IPS-18c (cell line): ENCODE results near the gene GABRB3.

ENCODE experiments used
- H3K4me3 ChIP-seq: 2 replicates; pipeline ENCODE4 v1.7.0; 2013; ENCODE audit warnings: low read depth, mild to moderate bottlenecking, low read length, moderate library complexity; ENCODE audit not compliant: insufficient read depth
- H3K9me3 ChIP-seq: one replicate; pipeline ENCODE4 v1.6.1; 2013; ENCODE audit warnings: mild to moderate bottlenecking, low read length, moderate library complexity; ENCODE audit not compliant: control insufficient read depth, insufficient read depth

GABRB3 gene

GRCh38 chr15:26702381-26702780 is 70.5 kb downstream of the GABRB3 start:
- no peak overlapping the region for H3K4me3 ChIP-seq
- no peaks in the 10 kb centered on the region for H3K9me3 ChIP-seq

GRCh38 chr15:26698555-26698954 is 74.3 kb downstream of the GABRB3 start:
- Histone ChIP-seq H3K4me3 (no peak overlapping the region), H3K9me3 (no peaks in the 10 kb centered on the region)

GRCh38 chr15:26697913-26698312 is 75.0 kb downstream of the GABRB3 start:
- no peaks in the 10 kb centered on the region for H3K9me3 ChIP-seq
- no peak overlapping the region for H3K4me3 ChIP-seq

GRCh38 chr15:26691249-26691648 is 81.6 kb downstream of the GABRB3 start:
- Histone ChIP-seq H3K4me3 (no peak overlapping the region; the same call in 1 of the 2 replicates), H3K9me3 (no peaks in the 10 kb centered on the region)

GRCh38 chr15:26690778-26691177 is 82.1 kb downstream of the GABRB3 start:
- Histone ChIP-seq H3K4me3 (no peak overlapping the region; the same call in 1 of the 2 replicates), H3K9me3 (no peaks in the 10 kb centered on the region)

- Histone ChIP-seq H3K4me3 (no peak overlapping the region), H3K9me3 (no peaks in the 10 kb centered on the region)
Measured at GRCh38 chr15:26689462-26689861, 83.4 kb downstream of the GABRB3 start.

- Histone ChIP-seq H3K9me3 (no peaks in the 10 kb centered on the region), H3K4me3 (no peak overlapping the region)
Measured at GRCh38 chr15:26686547-26687187, 86.2 kb downstream of the GABRB3 start.

GRCh38 chr15:26682598-26683164 is 90.2 kb downstream of the GABRB3 start:
- no peak overlapping the region for H3K4me3 ChIP-seq
- H3K9me3 ChIP-seq: peaks cover 2% of the 10 kb centered on the region

GRCh38 chr15:26679927-26680326 is 92.9 kb downstream of the GABRB3 start:
- H3K4me3 ChIP-seq: no peak overlapping the region
- H3K9me3 ChIP-seq: peaks cover 2% of the 10 kb centered on the region

- Histone ChIP-seq H3K9me3 (peaks cover 2% of the 10 kb centered on the region), H3K4me3 (no peak overlapping the region)
Measured at GRCh38 chr15:26676115-26676514, 96.8 kb downstream of the GABRB3 start.

GRCh38 chr15:26674467-26674866 is 98.4 kb downstream of the GABRB3 start:
- H3K9me3 ChIP-seq: no peaks in the 10 kb centered on the region
- no peak overlapping the region for H3K4me3 ChIP-seq

GRCh38 chr15:26673445-26673844 is 99.4 kb downstream of the GABRB3 start:
- Histone ChIP-seq H3K4me3 (no peak overlapping the region), H3K9me3 (no peaks in the 10 kb centered on the region)

- Histone ChIP-seq H3K4me3 (no peak overlapping the region), H3K9me3 (no peaks in the 10 kb centered on the region)
Measured at GRCh38 chr15:26670116-26670515, 102.8 kb downstream of the GABRB3 start.

GRCh38 chr15:26667222-26667988 is 105.5 kb downstream of the GABRB3 start:
- Histone ChIP-seq H3K9me3 (no peaks in the 10 kb centered on the region), H3K4me3 (no peak overlapping the region)

GRCh38 chr15:26665957-26666791 is 106.7 kb downstream of the GABRB3 start:
- H3K9me3 ChIP-seq: no peaks in the 10 kb centered on the region
- H3K4me3 ChIP-seq: no peak overlapping the region

GRCh38 chr15:26662283-26662682 is 110.6 kb downstream of the GABRB3 start:
- no peak overlapping the region for H3K4me3 ChIP-seq
- H3K9me3 ChIP-seq: no peaks in the 10 kb centered on the region

- no peak overlapping the region for H3K4me3 ChIP-seq
Measured at GRCh38 chr15:26661748-26662147, 111.1 kb downstream of the GABRB3 start.

More at GRCh38 chr15:26661748-26662147, 111.1 kb downstream of the GABRB3 start:
- H3K9me3 ChIP-seq: no peaks in the 10 kb centered on the region
